Stimulated activated CD4-positive, alpha-beta T cell treated with anti-CD3 and anti-CD28 coated beads, Interleukin-4, amount 100 ng/mL, for 4 hours (primary cell): ENCODE results near the gene HDAC4.

ENCODE experiments used
- DNase-seq, 2 experiments: peaks; one replicate each; pipeline ENCODE4 v3.0.0-alpha.2; 2020

HDAC4 gene

DNA sequence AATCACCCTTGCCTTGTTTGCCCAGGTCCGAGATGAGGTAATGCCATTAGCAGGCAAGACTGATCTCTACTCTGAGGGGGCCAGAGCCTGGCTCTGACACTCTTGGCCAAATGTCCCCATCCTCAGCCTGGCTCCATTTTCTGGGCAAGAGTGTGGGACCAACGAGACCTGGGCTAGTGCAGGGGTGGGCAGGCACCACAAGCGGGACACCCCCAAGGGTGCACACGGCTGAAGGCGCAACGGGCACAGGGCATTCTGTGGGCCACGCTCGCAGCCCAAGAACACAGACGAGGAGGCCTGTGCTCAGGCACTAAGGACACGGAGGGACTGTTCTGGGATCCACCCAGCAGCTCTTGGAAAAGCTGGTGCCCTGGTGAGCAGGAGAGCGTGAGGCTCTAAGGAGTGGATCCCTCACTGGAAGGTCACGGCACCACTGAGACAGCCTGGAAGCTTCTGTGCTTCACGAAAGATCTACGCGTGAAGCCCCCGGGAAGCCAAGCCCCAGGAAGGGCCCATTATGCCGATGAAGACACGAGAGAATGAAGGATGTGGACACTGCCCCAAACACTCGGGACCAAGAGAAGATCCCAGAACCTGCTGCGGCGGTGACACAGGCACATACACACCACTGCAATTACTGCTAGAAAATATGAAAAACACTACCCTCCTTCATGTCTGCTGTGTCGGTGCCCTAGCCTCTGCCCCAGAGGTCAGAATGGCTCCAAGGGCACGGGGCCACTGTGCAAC lies 138.2 kb downstream of the HDAC4 start:
- DNase-seq = no peak

DNA sequence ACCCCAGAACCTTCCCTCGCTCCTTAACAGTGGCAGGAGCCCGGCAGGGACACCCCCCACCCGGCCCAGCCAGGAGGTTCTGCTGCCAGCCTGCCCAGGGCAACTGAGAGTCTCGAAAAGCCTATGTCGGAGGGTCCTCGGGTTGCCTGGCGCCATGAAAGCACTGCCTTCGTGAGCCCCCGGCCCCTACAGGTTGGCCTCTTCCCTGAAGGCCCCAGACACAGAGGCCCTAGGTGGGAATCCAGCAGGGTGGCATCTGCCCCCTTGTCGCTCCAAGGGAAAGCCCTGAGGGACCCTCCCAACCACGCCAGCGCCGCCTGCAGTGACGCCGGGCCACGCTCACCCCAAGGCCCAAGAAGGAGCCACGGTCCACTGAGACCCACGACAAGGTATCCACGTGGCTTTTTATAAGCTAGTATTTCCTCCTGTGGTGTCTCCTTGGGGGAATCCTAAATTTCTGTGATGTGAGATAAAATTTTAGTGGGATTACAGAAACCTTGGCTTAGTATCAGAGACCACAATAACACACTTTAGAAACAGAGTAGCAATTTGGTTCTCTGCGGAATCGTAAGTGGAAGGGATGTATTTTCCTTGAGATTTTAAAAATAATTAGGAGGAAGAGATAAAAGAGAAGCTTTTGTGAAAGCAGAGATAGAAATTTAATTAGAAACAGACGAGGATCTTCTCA lies 138.9 kb downstream of the HDAC4 start:
- DNase-seq = no peak

DNA sequence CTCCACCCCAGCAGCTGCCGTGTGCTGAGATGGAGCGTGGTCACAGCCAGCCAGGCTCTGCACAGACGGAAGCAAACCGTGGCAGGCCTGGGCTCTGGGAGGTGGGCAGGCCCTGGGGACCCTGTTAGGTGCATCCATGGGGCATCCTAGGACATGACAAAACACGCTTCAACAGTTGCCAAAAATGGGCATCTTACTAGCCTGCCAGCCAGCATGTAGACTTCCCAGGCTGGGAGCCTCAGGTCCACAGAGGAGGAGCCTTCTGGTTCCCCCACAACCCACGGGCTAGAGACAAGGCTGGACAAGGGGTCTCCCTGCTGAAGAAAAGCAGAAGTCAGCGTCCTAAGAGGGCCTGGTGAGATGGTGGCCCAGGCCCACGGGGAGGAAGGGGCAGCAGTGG lies 139.5 kb downstream of the HDAC4 start:
- no peak for DNase-seq

DNA sequence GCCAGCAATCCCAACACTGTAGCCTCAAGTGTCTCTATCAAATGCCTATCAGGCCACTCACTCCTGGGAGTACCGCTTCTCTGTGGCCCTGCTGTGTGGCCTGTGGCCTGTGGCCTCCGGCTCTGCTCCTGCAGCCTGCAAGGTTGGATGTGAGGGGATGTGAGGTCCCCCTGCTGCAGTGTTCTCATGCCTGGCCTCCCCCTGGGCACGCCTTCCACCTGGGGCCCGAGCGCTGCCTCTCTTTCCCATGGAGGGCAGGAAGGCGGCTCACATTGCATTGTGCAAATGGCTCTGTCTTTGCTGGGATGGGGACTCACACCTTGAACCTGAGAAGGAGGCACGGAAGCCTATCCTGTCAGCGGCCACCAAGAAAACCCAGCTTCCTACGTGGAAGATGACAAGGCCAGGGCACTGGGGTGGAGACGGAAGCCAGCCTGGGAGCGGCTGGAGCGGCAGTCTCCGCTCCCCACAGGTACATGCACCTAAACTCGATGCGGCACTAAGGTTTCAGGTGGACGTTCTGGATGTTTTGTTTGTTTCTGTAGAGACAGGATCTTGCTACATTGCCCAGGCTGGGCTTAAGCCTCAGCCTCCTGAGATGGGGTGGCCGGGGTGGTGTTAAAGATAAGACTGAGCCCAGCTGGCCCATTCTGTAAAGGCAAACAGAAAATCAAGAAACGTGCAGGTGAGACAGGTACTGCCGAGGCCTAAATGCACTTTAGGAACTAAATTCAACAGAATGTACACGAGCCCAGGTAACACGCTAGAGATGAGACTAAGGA lies 140.1 kb downstream of the HDAC4 start:
- no peak for DNase-seq

DNA sequence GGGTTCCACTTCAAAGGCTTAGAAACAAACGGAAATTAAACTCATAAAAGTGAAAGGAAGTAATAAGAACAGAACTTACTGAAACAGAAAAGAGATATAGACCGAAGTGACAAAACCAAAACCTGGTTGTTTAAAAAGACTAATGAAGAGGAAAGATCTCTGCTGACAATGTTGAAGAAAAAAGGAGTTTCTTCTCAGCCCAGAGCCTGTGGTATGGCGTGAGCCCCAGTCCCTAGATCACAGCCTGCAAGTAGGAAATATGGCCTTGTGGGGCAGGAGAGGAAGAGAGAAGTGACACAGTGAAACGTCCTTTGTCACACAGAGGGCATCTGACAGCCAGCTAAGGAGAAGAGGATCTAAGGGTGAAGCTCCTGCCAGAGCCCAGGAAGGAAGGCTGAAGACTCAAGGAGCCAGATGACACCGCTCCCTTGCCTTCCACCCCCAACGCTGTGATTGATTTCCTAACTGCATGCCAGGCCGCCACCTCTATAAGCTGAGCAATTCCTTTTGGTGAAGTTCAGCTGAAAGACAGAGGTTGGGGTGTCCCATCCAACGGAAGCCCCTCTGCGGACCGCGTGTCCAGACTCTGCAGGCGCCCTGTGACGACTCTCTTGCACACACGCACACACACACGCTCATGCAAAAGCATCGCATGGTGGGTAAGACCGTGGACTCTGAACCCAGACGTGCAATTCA lies 141.1 kb downstream of the HDAC4 start:
- DNase-seq = no peak

DNA sequence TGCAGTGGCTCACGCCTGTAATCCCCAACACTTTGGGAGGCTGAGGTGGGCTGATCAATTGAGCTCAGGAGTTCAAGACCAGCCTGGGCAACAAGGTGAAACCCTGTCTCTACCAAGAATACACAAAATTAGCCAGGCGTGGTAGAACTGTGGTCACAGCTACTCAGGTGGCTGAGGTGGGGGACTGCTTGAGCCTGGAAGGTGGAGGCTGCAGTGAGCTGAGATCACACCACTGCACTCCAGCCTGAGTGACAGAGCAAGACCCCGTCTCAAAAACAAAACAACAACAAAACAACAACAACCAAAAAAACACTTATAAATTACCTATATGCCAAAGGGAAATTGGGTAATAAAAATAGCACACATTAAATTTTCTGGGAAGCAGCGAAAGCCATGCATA lies 141.6 kb downstream of the HDAC4 start:
- no peak for DNase-seq

DNA sequence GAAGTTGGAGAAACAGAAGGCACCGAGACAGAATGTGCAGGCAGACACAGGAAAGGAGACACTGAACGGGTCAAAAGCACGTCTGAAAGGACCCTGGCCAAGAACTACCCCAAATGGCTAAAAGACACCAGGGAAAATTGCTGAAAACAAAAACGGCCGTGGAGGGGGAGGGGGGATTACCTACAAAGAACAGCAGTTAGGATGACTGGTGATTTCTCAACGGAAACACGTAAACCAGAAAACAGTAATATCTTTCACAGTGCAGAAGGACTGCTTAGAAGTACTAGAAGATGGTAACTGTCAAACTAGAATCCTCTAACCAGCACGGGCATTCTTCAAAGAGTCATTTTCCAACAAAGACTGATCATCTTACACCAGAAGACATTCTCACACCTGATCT lies 142.6 kb downstream of the HDAC4 start:
- DNase-seq = no peak

DNA sequence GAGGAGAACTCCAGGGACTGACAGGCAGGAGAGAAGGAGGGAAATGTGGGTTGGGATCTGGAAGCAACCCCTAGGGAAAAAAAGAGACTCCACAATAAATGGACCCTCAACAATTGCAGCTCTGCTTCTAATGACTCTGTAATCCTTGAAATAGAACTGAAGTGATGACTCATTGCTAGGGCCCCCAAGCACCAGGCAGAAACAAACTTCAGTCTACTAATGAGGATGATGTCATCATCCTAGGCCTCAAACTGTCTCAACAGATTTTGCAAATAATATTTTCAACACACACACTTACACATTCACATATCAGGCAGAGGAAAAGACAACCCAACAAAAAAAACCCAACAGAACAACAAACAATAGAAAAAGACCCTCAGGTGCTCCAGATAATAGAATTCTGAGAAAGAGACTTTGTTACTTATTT lies 143.3 kb downstream of the HDAC4 start:
- DNase-seq = peak in 1 of 2 experiments; percentile 43

DNA sequence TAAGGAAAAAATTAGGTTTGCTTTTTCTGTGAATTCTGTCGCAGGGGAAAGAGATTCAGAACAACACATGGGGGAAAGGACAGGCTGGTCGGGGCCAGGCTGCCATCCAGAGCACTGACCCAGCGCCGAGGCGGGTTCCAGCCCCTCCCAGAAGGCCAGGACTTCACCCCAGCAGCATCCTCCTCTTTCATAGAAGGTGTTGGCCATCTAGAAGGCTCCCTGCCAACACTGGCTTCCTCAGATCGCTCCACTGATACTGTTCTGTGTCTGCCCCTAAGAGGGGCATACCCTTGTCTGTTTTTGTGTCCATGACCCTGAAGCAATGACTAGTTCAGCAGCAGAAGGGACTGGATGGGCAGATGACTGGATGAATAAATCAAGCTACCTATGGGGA lies 144.5 kb downstream of the HDAC4 start:
- DNase-seq = no peak

DNA sequence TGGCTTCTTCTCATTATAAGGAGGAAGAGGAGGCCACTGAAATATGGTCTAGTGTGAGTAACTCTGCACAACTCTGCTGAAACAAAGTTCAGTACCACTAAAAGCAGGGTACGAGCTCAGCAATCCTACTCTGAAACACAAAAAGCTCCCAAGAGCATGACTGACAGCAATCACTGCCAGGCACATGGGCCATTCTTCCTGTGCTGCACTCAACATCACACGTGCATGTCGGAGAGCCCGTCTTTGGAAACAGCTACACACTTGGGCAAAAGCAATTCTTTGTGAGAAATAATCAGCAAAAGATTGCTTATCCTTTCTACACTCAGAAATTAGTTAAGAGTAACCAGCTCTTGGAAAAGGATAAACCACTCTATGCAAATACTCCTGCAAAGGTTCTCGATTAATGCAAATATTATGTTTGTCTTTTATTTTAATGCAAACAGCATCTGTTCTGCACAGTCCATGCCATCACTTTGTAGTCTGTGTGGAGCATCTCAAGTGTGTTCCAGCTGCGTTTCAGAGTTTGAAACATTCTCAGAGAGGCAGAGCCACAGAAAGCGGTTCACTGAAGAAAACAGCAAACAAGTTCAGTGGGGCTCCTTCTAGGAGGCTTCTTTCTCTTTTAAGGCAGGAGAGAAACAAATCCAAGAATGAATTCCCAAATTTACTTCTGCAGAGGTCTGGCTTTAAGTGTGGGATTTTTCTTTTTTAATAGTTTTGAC lies 145.0 kb downstream of the HDAC4 start:
- no peak for DNase-seq

DNA sequence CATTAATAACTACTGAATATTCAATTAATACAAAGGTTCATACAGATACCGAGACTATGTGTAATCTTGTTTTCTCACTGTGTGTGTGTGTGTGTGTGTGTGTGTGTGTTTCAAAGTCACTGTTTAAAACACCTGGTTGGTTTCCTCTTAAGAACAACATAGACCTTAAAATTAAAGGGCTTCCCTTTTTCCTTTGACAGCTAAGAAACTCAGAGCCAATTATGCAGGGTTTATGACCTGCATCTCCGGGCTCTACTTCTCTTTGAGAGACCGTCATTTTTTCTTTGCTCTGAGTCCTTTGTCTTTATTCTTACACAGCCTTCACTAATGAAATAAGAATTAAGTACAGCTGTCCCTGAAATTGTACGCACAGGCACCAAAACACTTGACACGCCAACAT lies 145.6 kb downstream of the HDAC4 start:
- DNase-seq = no peak

DNA sequence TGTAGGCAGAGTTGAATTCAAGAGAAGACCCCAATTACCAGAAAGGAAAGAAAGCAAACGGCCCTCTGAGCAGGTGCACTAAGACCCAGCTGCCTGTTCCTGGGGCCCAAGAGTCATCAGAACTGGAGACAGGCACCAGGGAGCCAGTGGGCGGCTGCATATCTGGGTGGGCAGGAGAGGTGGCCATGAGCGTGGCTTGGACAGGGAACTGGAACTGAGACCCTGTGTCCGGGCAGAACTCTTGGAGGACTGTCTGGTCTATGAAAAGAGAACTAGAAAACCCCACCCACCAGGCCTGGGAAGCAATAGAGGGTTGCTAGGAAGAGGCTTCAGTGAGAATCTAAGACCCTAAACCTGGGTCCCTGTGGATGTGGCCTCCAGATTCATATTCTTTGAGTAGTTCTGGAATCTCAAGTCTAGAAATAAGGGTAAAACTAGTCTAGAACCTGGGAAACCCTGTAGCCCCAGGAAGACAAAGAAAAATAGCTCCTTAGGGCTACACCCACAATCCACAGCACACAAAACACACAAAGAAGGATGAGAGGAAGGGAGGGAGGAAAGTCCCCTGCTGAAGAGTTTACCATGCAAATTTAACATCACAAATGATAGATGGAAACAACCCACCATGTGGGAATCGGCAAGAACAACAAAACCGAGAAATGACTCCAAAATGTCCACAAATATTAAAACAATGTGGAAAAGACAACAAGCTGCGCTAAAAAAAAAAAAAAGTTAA lies 147.0 kb downstream of the HDAC4 start:
- DNase-seq = no peak

DNA sequence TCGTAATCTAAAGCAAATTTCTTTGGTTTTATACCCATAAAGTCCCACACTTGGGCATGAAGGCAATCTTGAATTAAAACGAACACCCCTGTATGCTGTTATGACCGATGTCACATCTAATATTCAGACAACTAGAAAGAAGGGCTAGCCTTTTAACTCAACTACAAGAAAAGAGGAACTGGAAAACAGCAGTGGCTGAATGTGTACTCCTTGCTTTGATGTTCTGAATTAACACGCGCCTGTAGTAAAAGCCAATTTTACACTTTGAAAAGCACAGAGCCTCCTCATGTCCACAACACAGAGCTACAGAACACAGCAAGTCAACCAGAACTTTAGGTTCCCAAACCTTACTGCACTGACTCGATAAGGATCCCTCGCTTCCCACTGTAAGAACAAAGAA lies 147.6 kb downstream of the HDAC4 start:
- no peak for DNase-seq

DNA sequence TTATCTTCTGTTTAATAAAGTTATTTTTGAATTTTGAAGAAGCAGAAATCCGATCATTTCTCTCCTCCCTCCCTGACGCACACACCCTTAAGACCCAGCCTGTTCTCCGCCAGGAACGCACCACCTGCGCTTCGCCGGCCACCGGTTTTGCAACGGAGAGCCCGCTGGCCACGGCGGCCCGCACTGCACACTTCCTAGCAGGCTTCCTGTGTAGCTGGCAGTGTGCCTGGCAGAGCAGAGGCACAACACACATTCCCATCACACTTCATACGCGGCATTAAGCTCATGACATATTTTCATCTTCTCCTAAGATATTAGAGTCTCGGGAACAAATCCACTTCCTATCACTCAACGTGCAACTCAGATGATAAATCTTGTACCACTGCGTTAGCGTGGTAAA lies 148.0 kb downstream of the HDAC4 start:
- DNase-seq = no peak

DNA sequence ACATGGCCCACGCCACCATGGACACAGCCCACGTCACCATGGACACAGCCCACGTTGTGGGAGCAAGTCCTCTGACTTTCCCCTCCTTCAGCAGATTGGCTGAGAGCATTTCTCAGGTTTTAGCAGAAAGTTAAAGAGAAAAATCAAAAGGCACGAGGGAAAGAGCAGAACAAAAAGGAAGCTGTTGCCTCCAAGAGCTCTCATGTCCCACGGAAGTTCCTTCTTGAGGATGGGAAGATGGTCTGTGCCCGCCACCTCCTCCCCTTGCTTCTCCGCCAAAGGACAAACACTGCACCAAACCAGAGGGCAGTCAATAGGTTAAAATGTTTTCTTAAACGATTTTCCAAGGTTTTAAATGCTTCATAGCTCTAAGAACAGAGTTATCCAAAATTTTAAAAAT lies 148.4 kb downstream of the HDAC4 start:
- DNase-seq = no peak

DNA sequence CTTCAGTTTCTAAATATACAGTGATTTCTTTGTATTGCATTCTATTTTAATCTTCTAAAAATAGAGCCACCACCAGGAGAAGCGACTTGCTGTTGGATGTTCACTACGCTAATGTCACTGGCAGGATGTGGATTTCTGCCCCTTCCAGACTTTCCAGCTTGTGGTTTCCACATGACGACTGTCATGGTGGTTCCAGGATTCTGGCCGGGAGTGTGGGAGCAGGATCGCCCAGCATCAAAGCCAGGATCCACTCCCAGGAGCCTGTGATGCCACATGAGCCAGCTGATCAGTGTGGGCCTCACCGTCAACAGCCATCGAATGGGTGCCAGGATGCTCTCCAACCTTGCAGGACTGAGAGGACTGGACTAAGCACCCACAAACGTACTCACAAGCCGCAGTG lies 148.8 kb downstream of the HDAC4 start:
- no peak for DNase-seq

DNA sequence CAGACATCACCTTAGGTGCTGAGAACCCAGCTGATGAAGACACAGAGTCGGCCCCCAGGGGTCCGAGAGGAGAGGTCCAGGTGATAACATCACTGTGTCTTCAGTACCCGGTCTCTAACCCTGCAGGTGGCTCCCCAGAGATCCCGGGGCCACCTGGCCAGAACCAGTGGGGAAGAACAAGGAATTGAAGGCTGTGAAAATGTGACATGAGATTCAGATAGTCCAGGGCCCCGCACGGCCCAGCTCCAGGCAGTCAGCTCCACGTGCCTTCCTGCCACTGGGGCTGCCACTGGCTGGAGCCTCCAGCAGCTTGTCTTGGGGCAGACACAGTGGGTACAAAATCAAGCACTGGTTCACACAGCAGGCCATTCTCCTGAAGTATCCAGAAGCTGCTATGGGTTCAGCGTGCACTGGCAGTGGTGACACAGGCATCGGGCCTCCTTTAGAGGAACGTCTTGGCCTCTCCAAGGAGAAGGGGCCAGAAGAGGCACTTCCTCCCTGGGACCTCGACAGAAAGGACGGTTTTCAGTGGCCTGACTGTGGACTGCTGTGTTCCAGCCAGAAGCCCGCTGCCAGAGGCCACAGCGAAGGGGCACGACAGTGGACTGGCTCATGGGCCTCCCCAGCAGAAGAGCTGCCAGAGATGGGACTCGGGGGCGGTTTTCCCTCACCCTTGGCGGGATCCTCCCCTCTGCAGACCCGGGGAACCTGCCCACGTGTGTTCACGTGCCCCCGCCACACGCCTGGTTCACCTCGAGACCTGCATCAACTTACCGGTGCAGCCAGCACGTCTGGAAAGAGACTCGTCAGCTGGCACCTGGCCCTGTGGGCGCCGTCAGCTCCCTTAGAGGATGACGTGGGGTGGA lies 150.4 kb downstream of the HDAC4 start:
- no peak for DNase-seq

DNA sequence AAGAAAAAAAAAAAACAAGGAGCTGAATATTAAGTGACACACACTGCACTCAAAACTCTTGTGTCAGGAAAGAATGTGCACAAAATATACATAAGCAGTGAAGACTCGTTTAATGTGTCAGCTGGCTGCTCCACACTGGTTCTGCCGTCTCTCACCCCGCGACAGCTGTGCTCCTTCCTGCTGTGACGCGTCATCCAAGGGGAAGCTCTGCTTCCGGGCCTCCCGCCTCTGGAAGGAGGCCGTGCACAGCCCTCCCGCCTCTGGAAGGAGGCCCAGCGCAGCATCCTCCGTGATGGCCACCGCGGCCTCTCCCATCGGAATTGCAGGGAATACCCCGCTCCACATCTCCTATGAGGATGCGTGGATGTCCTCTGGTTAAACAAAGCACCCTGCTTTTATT lies 151.0 kb downstream of the HDAC4 start:
- DNase-seq = no peak

DNA sequence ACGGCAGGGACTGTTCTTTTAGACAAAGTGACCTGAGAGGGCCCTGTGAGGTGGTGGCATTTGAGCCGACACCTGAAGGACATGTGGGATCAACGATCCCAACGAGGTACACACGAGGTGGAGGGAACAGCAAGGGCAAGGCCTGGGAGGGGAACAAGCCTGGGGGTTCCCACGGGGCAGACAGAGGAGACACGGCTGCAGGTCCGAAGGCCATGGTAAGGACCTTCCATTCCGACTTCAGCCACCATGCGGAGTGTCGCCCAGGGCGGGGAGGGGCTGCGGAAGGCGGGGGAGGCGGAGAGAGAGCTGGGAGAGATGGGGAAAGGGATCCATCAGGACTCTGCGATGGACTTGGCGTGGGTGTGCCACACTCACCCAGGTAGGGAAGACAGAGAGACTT lies 151.8 kb downstream of the HDAC4 start:
- no peak for DNase-seq

DNA sequence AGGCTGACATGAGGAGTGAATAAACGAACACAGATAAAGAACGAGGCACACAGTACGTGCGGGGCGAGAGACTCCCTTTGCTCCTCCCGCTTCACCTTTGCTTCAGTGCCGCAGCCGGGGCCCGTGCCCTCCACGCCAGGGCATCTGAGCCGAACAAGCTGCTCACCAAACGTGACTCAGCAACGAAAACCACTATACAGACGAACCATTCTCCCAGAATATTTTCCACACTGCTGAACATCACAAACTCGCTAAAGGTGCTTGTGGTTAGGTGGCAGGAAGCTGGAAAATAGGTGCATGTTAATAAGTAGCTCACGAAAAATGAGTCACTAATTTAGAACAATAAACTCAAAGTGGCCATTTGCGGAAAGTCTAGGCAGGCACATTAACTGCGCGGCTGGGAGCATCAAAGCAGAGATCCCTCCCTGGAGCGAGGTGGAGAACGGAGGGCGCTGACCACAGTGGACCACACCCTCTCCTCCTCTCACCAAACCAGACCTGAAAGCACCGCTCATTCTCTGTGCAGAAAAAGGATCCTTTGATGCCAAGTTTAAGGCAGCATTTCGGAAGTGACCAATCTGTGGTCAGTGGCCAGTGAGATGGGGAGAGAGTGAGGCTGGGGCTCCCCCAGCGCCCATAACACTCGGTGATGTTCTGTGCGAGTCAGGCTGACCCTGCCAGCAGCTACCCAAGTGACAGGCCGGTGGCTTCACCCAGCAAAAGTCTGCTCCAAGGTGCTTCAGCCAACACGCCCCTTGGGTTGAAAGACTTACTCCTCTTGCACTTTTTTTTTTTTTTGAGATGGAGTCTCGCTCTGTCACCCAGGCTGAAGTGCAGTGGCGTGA lies 153.2 kb downstream of the HDAC4 start:
- DNase-seq = peak in 1 of 2 experiments; percentile 60
